ENCODE data around the gene ABLIM1.

Gene ABLIM1

GRCh38 chr10:114526126-114526503 lies 132.0 kb downstream of the ABLIM1 start (continued):
- TF ChIP-seq, protein P1, sequence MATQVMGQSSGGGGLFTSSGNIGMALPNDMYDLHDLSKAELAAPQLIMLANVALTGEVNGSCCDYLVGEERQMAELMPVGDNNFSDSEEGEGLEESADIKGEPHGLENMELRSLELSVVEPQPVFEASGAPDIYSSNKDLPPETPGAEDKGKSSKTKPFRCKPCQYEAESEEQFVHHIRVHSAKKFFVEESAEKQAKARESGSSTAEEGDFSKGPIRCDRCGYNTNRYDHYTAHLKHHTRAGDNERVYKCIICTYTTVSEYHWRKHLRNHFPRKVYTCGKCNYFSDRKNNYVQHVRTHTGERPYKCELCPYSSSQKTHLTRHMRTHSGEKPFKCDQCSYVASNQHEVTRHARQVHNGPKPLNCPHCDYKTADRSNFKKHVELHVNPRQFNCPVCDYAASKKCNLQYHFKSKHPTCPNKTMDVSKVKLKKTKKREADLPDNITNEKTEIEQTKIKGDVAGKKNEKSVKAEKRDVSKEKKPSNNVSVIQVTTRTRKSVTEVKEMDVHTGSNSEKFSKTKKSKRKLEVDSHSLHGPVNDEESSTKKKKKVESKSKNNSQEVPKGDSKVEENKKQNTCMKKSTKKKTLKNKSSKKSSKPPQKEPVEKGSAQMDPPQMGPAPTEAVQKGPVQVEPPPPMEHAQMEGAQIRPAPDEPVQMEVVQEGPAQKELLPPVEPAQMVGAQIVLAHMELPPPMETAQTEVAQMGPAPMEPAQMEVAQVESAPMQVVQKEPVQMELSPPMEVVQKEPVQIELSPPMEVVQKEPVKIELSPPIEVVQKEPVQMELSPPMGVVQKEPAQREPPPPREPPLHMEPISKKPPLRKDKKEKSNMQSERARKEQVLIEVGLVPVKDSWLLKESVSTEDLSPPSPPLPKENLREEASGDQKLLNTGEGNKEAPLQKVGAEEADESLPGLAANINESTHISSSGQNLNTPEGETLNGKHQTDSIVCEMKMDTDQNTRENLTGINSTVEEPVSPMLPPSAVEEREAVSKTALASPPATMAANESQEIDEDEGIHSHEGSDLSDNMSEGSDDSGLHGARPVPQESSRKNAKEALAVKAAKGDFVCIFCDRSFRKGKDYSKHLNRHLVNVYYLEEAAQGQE (tag by site-specific recombination; IDR thresholded peaks at IDR 0.05): no peak

DNA sequence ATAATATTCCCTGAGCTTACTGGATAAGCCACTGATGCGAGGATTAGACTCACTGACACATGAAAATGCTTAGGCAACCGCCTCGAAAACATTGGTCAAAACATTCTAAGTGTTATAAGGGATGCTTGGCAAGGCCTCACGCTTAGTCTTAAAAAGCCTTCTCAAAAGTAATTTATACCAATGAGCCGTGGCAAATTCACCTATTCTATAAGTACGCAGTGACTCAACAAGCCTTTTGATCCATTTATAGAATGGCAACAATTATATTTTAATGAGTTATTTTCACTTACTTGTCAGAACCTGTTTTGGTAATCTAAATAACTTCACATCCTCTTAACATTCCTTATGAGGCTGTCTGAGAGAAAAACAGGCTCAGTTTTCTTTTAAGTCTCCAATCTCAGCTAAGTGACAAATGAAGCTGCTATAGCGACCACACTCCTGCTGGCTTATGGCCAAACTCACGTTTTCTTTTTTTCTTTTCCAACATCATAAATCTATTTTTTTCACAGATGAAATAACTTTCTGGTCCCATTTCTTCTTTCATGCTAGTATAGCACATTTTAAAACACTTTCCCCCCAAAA lies 132.6 kb downstream of the ABLIM1 start:
- no peaks in the 10 kb centered on the region for H3K9me3 ChIP-seq (ENCODE audit: control insufficient read depth, insufficient read depth, low read depth, low read length)
- CTCF ChIA-PET: interaction anchor here (0.7 to 1.8 kb wide), 2 partner anchors 8 to 40 kb away, joined by 3 to 5 read pairs; no protein-coding TSS in a partner anchor
- no peaks in the 10 kb centered on the region for H3K36me3 ChIP-seq (ENCODE audit: control insufficient read depth in 2 of 2, insufficient read depth in 1 of 2, low read length in 2 of 2)
- peak overlapping the region; percentile 50 for H3K4me3 ChIP-seq (ENCODE audit: low read depth, low read length)
- peak overlapping the region; percentile 84; the same call in 1 of the 2 replicates for H3K27ac ChIP-seq (ENCODE audit: extremely low read depth, low read depth, low read length)
- H3K4me1 ChIP-seq (ENCODE audit: control insufficient read depth, insufficient read depth, low read length): peaks cover 23% of the 10 kb centered on the region
- POLR2A ChIA-PET: interaction anchor here (1.1 to 2.0 kb wide), 2 partner anchors 11 to 20 kb away, joined by 4 to 7 read pairs; no protein-coding TSS in a partner anchor
- TF ChIP-seq ZNF302 (tag by site-specific recombination; IDR thresholded peaks at IDR 0.05; ENCODE audit: low read depth): no peak
- no peak for TF ChIP-seq KLF17 (tag by site-specific recombination; IDR thresholded peaks at IDR 0.05)
- TF ChIP-seq, protein P1 (tag by site-specific recombination; IDR thresholded peaks at IDR 0.05): no peak
- no peak for TF ChIP-seq ZNF280D (tag by site-specific recombination; IDR thresholded peaks at IDR 0.05)
- TF ChIP-seq ZNF184 (tag by site-specific recombination; IDR thresholded peaks at IDR 0.05): peak; percentile 87
- no peak for TF ChIP-seq ZNF561 (tag by site-specific recombination; IDR thresholded peaks at IDR 0.05; ENCODE audit: borderline replicate concordance)
- no peak for TF ChIP-seq ZNF530 (tag by site-specific recombination; IDR thresholded peaks at IDR 0.05; ENCODE audit: low read depth)
- TF ChIP-seq ZNF701 (tag by site-specific recombination; IDR thresholded peaks at IDR 0.05): no peak
- TF ChIP-seq ZNF37A (tag by site-specific recombination; IDR thresholded peaks at IDR 0.05): 0 out of 2 replicates have a peak, but pooled peaks have one; percentile 22
- no peak for TF ChIP-seq ZNF266 (tag by site-specific recombination; IDR thresholded peaks at IDR 0.05; ENCODE audit: low read depth)
- TF ChIP-seq, protein P2, sequence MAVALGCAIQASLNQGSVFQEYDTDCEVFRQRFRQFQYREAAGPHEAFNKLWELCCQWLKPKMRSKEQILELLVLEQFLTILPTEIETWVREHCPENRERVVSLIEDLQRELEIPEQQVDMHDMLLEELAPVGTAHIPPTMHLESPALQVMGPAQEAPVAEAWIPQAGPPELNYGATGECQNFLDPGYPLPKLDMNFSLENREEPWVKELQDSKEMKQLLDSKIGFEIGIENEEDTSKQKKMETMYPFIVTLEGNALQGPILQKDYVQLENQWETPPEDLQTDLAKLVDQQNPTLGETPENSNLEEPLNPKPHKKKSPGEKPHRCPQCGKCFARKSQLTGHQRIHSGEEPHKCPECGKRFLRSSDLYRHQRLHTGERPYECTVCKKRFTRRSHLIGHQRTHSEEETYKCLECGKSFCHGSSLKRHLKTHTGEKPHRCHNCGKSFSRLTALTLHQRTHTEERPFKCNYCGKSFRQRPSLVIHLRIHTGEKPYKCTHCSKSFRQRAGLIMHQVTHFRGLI (tag by site-specific recombination; IDR thresholded peaks at IDR 0.05): no peak
- peak; percentile 90 for TF ChIP-seq GLI2 (tag by site-specific recombination; IDR thresholded peaks at IDR 0.05; ENCODE audit: borderline replicate concordance, low read depth)
- no peak for TF ChIP-seq ZNF521 (tag by site-specific recombination; IDR thresholded peaks at IDR 0.05)
- TF ChIP-seq SETDB1 (IDR thresholded peaks at IDR 0.05; ENCODE audit: insufficient read length, low read length): no peak
- TF ChIP-seq ZFP37 (tag by site-specific recombination; IDR thresholded peaks at IDR 0.05): no peak
- TF ChIP-seq ZNF362 (tag by site-specific recombination; IDR thresholded peaks at IDR 0.05): peak; percentile 93
- no peak for TF ChIP-seq HOXA7 (CRISPR knock-in tag; IDR thresholded peaks at IDR 0.05; ENCODE audit: borderline replicate concordance)
- TF ChIP-seq ZNF140 (tag by site-specific recombination; IDR thresholded peaks at IDR 0.05): no peak
- TF ChIP-seq ZNF555 (tag by site-specific recombination; conservative IDR thresholded peaks at IDR 0.05): no peak
- TF ChIP-seq KLF8 (tag by site-specific recombination; IDR thresholded peaks at IDR 0.05): peak; percentile 87
- no peak for TF ChIP-seq MEIS1 (CRISPR knock-in tag; IDR thresholded peaks at IDR 0.05; ENCODE audit: borderline replicate concordance)
- TF ChIP-seq ZBTB8A (tag by site-specific recombination; IDR thresholded peaks at IDR 0.05): no peak
